H9 (cell line): Measurements from ENCODE around the gene NECAB2. TPM values are rescaled to one million over a fixed set of nuclear protein-coding genes. Genes with fewer than 3 reads are reported as not detected.

Source experiments
- DNase-seq: peaks from one replicate; pipeline ENCODE4 v3.0.0-alpha.2; 2017
- H2AFZ ChIP-seq: one replicate; pipeline ENCODE4 v1.6.1; 2013; ENCODE audit warnings: mild to moderate bottlenecking, low read length, control low read depth, moderate library complexity
- H2AK5ac ChIP-seq: 2 replicates; pipeline ENCODE4 v1.6.1; 2013; ENCODE audit warnings: low read length, control low read depth, mixed read lengths; ENCODE audit not compliant: insufficient read length
- H2BK120ac ChIP-seq: one replicate; pipeline ENCODE4 v1.6.1; 2013; ENCODE audit warnings: low read depth, mild to moderate bottlenecking, low read length, control low read depth, inconsistent platforms; ENCODE audit not compliant: poor library complexity, severe bottlenecking
- H2BK12ac ChIP-seq: 2 replicates; pipeline ENCODE4 v1.6.1; 2013; ENCODE audit warnings: low read length, control low read depth, mixed read lengths, low read depth; ENCODE audit not compliant: insufficient read length
- H2BK15ac ChIP-seq: 2 replicates; pipeline ENCODE4 v1.6.1; 2013; ENCODE audit warnings: low read depth, low read length, control low read depth
- H2BK20ac ChIP-seq: one replicate; pipeline ENCODE4 v1.6.1; 2013; ENCODE audit warnings: low read depth, mild to moderate bottlenecking, low read length, control low read depth, inconsistent platforms; ENCODE audit not compliant: poor library complexity, severe bottlenecking
- H2BK5ac ChIP-seq: 2 replicates; pipeline ENCODE4 v1.6.1; 2013; ENCODE audit warnings: low read length, control low read depth, mixed read lengths; ENCODE audit not compliant: insufficient read length
- H3K14ac ChIP-seq: 2 replicates; pipeline ENCODE4 v1.6.1; 2013; ENCODE audit warnings: low read length, control low read depth; ENCODE audit not compliant: insufficient read depth
- H3K18ac ChIP-seq: 2 replicates; pipeline ENCODE4 v1.6.1; 2013; ENCODE audit warnings: low read depth, mild to moderate bottlenecking, mixed read lengths, low read length, control low read depth; ENCODE audit not compliant: insufficient read length
- H3K23ac ChIP-seq: 2 replicates; pipeline ENCODE4 v1.6.1; 2013; ENCODE audit warnings: low read length, control low read depth, mixed read lengths, low read depth; ENCODE audit not compliant: insufficient read length
- H3K23me2 ChIP-seq: 2 replicates; pipeline ENCODE4 v1.6.1; 2013; ENCODE audit warnings: low read depth, mild to moderate bottlenecking, mixed read lengths, low read length, control low read depth; ENCODE audit not compliant: insufficient read length, poor library complexity, severe bottlenecking
- H3K27ac ChIP-seq: 2 replicates; pipeline ENCODE4 v1.5.1; 2013; ENCODE audit warnings: low read length, control low read depth, mixed read lengths, low read depth; ENCODE audit not compliant: insufficient read length
- H3K27me3 ChIP-seq: 2 replicates; pipeline ENCODE4 v1.6.1; 2013; ENCODE audit warnings: low read length, control low read depth, inconsistent platforms; ENCODE audit not compliant: insufficient read depth
- H3K4ac ChIP-seq: 2 replicates; pipeline ENCODE4 v1.6.1; 2013; ENCODE audit warnings: low read depth, mild to moderate bottlenecking, control low read depth, inconsistent platforms, low read length, moderate library complexity
- H3K4me1 ChIP-seq: 2 replicates; pipeline ENCODE4 v1.6.1; 2013; ENCODE audit warnings: low read length, control low read depth, inconsistent platforms; ENCODE audit not compliant: insufficient read depth
- H3K4me2 ChIP-seq: 2 replicates; pipeline ENCODE4 v1.6.1; 2013; ENCODE audit warnings: low read length, control low read depth, mixed read lengths; ENCODE audit not compliant: insufficient read length, insufficient read depth
- H3K56ac ChIP-seq: 2 replicates; pipeline ENCODE4 v1.6.1; 2013; ENCODE audit warnings: low read depth, mild to moderate bottlenecking, mixed read lengths, low read length, control low read depth; ENCODE audit not compliant: insufficient read length
- H3K79me1 ChIP-seq: 2 replicates; pipeline ENCODE4 v1.6.1; 2013; ENCODE audit warnings: low read depth, mild to moderate bottlenecking, moderate library complexity, low read length, control low read depth, inconsistent platforms; ENCODE audit not compliant: insufficient read depth, poor library complexity, severe bottlenecking
- H3K79me2 ChIP-seq: 2 replicates; pipeline ENCODE4 v1.6.1; 2013; ENCODE audit warnings: low read length, control low read depth, inconsistent platforms; ENCODE audit not compliant: insufficient read depth
- H3K9ac ChIP-seq: 2 replicates; pipeline ENCODE4 v1.6.1; 2013; ENCODE audit warnings: low read length, control low read depth, mixed read lengths; ENCODE audit not compliant: insufficient read length; ENCODE audit errors: extremely low read depth
- H3K9me3 ChIP-seq: one replicate; pipeline ENCODE4 v1.6.1; 2013; ENCODE audit warnings: low read depth, low read length, inconsistent platforms; ENCODE audit not compliant: control insufficient read depth
- H3T11ph ChIP-seq: one replicate; pipeline ENCODE4 v1.6.1; 2013; ENCODE audit warnings: mild to moderate bottlenecking, low read length, control low read depth, inconsistent platforms
- H4K20me1 ChIP-seq: one replicate; pipeline ENCODE4 v1.6.1; 2013; ENCODE audit not compliant: control insufficient read depth, insufficient read length, insufficient read depth
- H4K5ac ChIP-seq: 2 replicates; pipeline ENCODE4 v1.6.1; 2013; ENCODE audit warnings: low read depth, mild to moderate bottlenecking, mixed read lengths, low read length, control low read depth; ENCODE audit not compliant: insufficient read length
- H4K8ac ChIP-seq: replicated peaks from 2 replicates; pipeline ENCODE4 v1.6.1; 2013; ENCODE audit warnings: low read length, control low read depth, mixed read lengths, low read depth; ENCODE audit not compliant: insufficient read length
- H4K91ac ChIP-seq: 2 replicates; pipeline ENCODE4 v1.6.1; 2013; ENCODE audit warnings: low read depth, mild to moderate bottlenecking, moderate library complexity, mixed read lengths, low read length, control low read depth; ENCODE audit not compliant: insufficient read length
- H3K27ac Mint-ChIP-seq, 3 experiments: 2 replicates in 2 of 3; 3 replicates in 1 of 3; pipeline ENCODE4 v1.8.0; 2020 to 2021; ENCODE audit warnings: mixed read lengths in 3 of 3, mild to moderate bottlenecking in 1 of 3, moderate library complexity in 1 of 3
- H3K27me3 Mint-ChIP-seq: 2 replicates; pipeline ENCODE4 v1.8.0; 2021; ENCODE audit warnings: low read depth, mild to moderate bottlenecking, moderate library complexity, mixed read lengths
- H3K36me3 Mint-ChIP-seq, 3 experiments: 2 replicates in 2 of 3; 3 replicates in 1 of 3; pipeline ENCODE4 v1.8.0; 2020 to 2021; ENCODE audit warnings: low read depth in 3 of 3, mixed read lengths in 3 of 3; ENCODE audit not compliant: insufficient read depth in 1 of 3
- H3K4me1 Mint-ChIP-seq, 2 experiments: 2 replicates each; pipeline ENCODE4 v1.8.0; 2020; ENCODE audit warnings: mixed read lengths in 2 of 2
- H3K4me3 Mint-ChIP-seq, 2 experiments: 2 replicates in 1 of 2; 3 replicates in 1 of 2; pipeline ENCODE4 v1.8.0; 2020 to 2021; ENCODE audit warnings: mild to moderate bottlenecking in 2 of 2, mixed read lengths in 2 of 2, moderate library complexity in 1 of 2
- H3K9me3 Mint-ChIP-seq, 2 experiments: 2 replicates in 1 of 2; 3 replicates in 1 of 2; pipeline ENCODE4 v1.8.0; 2020; ENCODE audit warnings: mild to moderate bottlenecking in 2 of 2, mixed read lengths in 2 of 2, moderate library complexity in 1 of 2
- CTCF ChIP-seq: fragments of 200-600 bp; sonication (generic); conservative IDR thresholded peaks from 3 replicates; pipeline ENCODE4 v1.8.0; 2021; ENCODE audit warnings: antibody characterized with exemption, mild to moderate bottlenecking
- WGBS: extraction: QIAGEN DNeasy Blood & Tissue Kit; methylation state at CpG from one replicate; pipeline ENCODE4 v1.1.7; 2013; ENCODE audit warnings: missing lambda C conversion rate, low lambda C conversion rate, mixed read lengths; ENCODE audit not compliant: insufficient read length; ENCODE audit errors: extremely low coverage; 5-methylcytosine and 5-hydroxymethylcytosine counted together
- total RNA-seq: library from RNA; stranded (reverse); gene quantifications from 2 replicates; pipeline ENCODE4 v1.2.1, GENCODE V29; 2021

NECAB2 gene
- total RNA-seq, 1 experiment from 2014 or later: 12.6 TPM

DNA sequence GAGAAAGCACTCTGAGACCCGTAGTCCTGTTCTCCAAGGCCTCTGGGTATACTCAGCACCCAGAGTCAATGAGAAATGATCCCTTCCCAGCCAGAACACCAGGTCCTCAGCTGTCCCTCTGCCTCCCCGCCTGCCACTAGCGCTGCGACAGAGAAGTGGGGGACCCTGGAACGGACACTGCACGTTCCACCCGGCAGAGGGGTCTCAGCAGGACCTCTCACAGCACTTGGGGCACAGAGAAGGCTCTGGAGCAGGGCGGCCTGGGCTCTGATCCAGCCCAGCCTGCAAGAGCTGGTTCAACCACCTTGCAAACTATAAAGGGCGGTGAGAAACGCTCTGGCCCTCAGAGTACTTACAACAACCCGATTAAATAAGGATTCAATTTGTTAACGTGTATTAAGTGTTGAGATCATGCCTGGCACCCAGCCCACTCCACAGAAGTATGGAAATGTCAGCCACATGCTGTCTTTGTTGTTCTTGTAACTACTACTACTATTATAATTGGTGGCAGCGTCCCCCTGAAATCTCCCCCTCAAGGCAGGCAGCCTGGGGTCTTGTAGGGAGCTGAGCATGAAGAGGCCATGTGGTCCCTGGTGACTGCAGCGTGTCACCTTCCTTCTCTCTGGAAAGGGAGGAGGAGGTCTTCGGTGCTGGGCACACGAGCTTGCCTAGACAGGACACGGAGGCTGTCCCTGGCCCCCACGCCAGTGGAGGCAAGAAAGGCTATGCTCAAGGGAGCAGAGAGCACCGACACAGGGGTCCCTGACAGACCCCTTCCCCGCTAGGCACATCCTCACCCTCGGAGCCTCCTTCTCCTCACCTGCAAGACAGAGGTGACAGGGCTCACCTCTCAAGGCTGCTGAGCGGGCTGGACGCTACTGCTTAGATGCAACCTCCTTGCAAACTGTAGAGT lies 12.6 kb upstream of the NECAB2 start:
- no peak for TF ChIP-seq CTCF

More for the DNA sequence above, 12.6 kb upstream of the NECAB2 start:
- Histone ChIP-seq H3K14ac (no peak overlapping the region), H2BK20ac (no peak overlapping the region), H2AFZ (no peak overlapping the region), H3K4ac (no peak overlapping the region), H3T11ph (no peak overlapping the region), H3K4me2 (no peak overlapping the region), H3K9me3 (no peaks in the 10 kb centered on the region), H3K27me3 (no peaks in the 10 kb centered on the region), H2AK5ac (no peak overlapping the region), H4K8ac (no peak overlapping the region), H4K5ac (no peak overlapping the region), H4K20me1 (no peaks in the 10 kb centered on the region), H2BK15ac (no peak overlapping the region), H3K4me1 (no peaks in the 10 kb centered on the region), H3K79me1 (no peaks in the 10 kb centered on the region), H3K23ac (no peak overlapping the region), H3K79me2 (no peaks in the 10 kb centered on the region), H2BK12ac (no peak overlapping the region), H3K23me2 (no peaks in the 10 kb centered on the region), H4K91ac (no peak overlapping the region), H2BK5ac (no peak overlapping the region), H3K18ac (no peak overlapping the region), H3K56ac (no peak overlapping the region), H3K9ac (no peak overlapping the region), H2BK120ac (no peak overlapping the region), H3K27ac (no peak overlapping the region)
- Mint-ChIP-seq H3K4me3 (no peak overlapping the region), H3K9me3 (no peaks in the 10 kb centered on the region; a peak in 1 of 5 replicates), H3K36me3 (peaks cover 0 to 2% (median 0%) of the 10 kb centered on the region in 3 experiments; a peak in 1 of 7 replicates), H3K27me3 (peaks cover 4% of the 10 kb centered on the region; the same call in 1 of the 2 replicates), H3K4me1 (peaks cover 9 to 10% of the 10 kb centered on the region in 2 experiments), H3K27ac (no peak overlapping the region)
- no CpG with 5 or more reads among the region's 23 CpGs for WGBS
- no peak for DNase-seq
